Liver (tissue), 9 donors: ENCODE data around the gene RCOR3. TPM values are rescaled to one million over a fixed set of nuclear protein-coding genes. Genes with fewer than 3 reads are reported as not detected.
"Not testable (repeated sequence)": the region's sequence is repeated elsewhere in the genome, so short reads cannot be mapped to it uniquely, and the experiment has no call there.

ENCODE experiments used
- DNase-seq: peaks from one replicate; pipeline ENCODE4 v3.0.0-alpha.2; 2017; ENCODE audit warnings: low spot score
- H3K27ac ChIP-seq, 2 donors: one replicate each; pipeline ENCODE4 v1.7.0; 2013; ENCODE audit warnings: inconsistent platforms in 2 of 2, low read length in 2 of 2, control low read depth in 1 of 2, low read depth in 1 of 2, mild to moderate bottlenecking in 1 of 2
- H3K27me3 ChIP-seq, 4 donors: one replicate each; pipeline versions ENCODE4 v1.6.1 to v1.7.0; 2013; ENCODE audit warnings: low read length in 3 of 4, inconsistent platforms in 1 of 4, mild to moderate bottlenecking in 1 of 4, moderate library complexity in 1 of 4; ENCODE audit not compliant: control insufficient read depth in 4 of 4, insufficient read depth in 4 of 4
- H3K36me3 ChIP-seq, 4 donors: one replicate each; pipeline versions ENCODE4 v1.6.1 to v1.7.0; 2013; ENCODE audit warnings: low read length in 3 of 4, mild to moderate bottlenecking in 3 of 4, low read depth in 1 of 4, moderate library complexity in 1 of 4; ENCODE audit not compliant: control insufficient read depth in 4 of 4, insufficient read depth in 3 of 4
- H3K4me1 ChIP-seq, 4 donors: one replicate each; pipeline versions ENCODE4 v1.6.1 to v1.7.0; 2013; ENCODE audit warnings: low read length in 3 of 4, mild to moderate bottlenecking in 3 of 4, moderate library complexity in 1 of 4; ENCODE audit not compliant: control insufficient read depth in 4 of 4, insufficient read depth in 4 of 4
- H3K4me3 ChIP-seq, 3 donors: one replicate each; pipeline versions ENCODE4 v1.6.1 to v1.7.0; 2013; ENCODE audit warnings: low read length in 3 of 3, control low read depth in 1 of 3, low read depth in 1 of 3, mild to moderate bottlenecking in 1 of 3
- H3K9ac ChIP-seq, 2 donors: one replicate each; pipeline ENCODE4 v1.7.0; 2013; ENCODE audit warnings: low read length in 2 of 2, mild to moderate bottlenecking in 2 of 2, moderate library complexity in 2 of 2, control low read depth in 1 of 2, low read depth in 1 of 2
- H3K9me3 ChIP-seq, 4 donors: one replicate each; pipeline versions ENCODE4 v1.6.1 to v1.7.0; 2013; ENCODE audit warnings: low read length in 3 of 4; ENCODE audit not compliant: control insufficient read depth in 4 of 4
- ATF3 ChIP-seq: IDR thresholded peaks from 2 replicates; pipeline ENCODE4 v1.6.1; 2016; ENCODE audit warnings: antibody characterized with exemption
- CTCF ChIP-seq: fragments of 150-350 bp; IDR thresholded peaks from 2 replicates; pipeline ENCODE4 v1.5.1; 2017; ENCODE audit warnings: improper control_type of control experiment, low read depth, low read length; ENCODE audit not compliant: missing input control
- EGR1 ChIP-seq, 2 donors: IDR thresholded peaks; 2 replicates each; pipeline ENCODE4 v1.6.1; 2016 to 2018; ENCODE audit warnings: antibody characterized with exemption in 2 of 2, low read depth in 2 of 2
- FOXA1 ChIP-seq: IDR thresholded peaks from 2 replicates; pipeline ENCODE4 v1.6.1; 2016; ENCODE audit warnings: antibody characterized with exemption
- FOXA2 ChIP-seq: IDR thresholded peaks from 2 replicates; pipeline ENCODE4 v1.6.1; 2016; ENCODE audit warnings: antibody characterized with exemption
- GABPA ChIP-seq, 2 donors: IDR thresholded peaks in 1 of 2; conservative IDR thresholded peaks in 1 of 2; 2 replicates each; pipeline ENCODE4 v1.6.1; 2016; ENCODE audit warnings: antibody characterized with exemption in 2 of 2, mild to moderate bottlenecking in 1 of 2, moderate library complexity in 1 of 2
- HNF4G ChIP-seq: IDR thresholded peaks from 2 replicates; pipeline ENCODE4 v1.6.1; 2016; ENCODE audit warnings: antibody characterized with exemption
- MAX ChIP-seq: IDR thresholded peaks from 2 replicates; pipeline ENCODE4 v1.6.1; 2016; ENCODE audit warnings: antibody characterized with exemption
- RAD21 ChIP-seq, 2 donors: IDR thresholded peaks; 2 replicates each; pipeline ENCODE4 v1.6.1; 2016; ENCODE audit warnings: antibody characterized with exemption in 2 of 2, mild to moderate bottlenecking in 2 of 2
- REST ChIP-seq: IDR thresholded peaks from 2 replicates; pipeline ENCODE4 v1.6.1; 2016; ENCODE audit warnings: antibody characterized with exemption, mild to moderate bottlenecking
- SP1 ChIP-seq: IDR thresholded peaks from 2 replicates; pipeline ENCODE4 v1.6.1; 2018; ENCODE audit warnings: antibody characterized with exemption, mild to moderate bottlenecking
- ZBTB33 ChIP-seq: IDR thresholded peaks from 2 replicates; pipeline ENCODE4 v1.6.1; 2016; ENCODE audit warnings: antibody characterized with exemption
- WGBS: extraction: QIAGEN DNeasy Blood & Tissue Kit; methylation state at CpG from one replicate; pipeline ENCODE4 v1.1.7; 2013; 5-methylcytosine and 5-hydroxymethylcytosine counted together
- polyA plus RNA-seq, 2 donors: library from polyadenylated mRNA; stranded (reverse) in 1 of 2; unstranded in 1 of 2; fragments of 200-250 nt in 1 of 2; fragments of >200 nt in 1 of 2; fragmentation: Nextera tagmentation in 1 of 2; extraction: Ambion mirVana in 1 of 2; gene quantifications; one replicate each; pipeline versions ENCODE4 v1.2.1 to v1.2.3, GENCODE V29; 2013 to 2015
- total RNA-seq, 2 donors: library from RNA; depleted of rRNA; stranded (reverse); fragments of >200 nt; gene quantifications; one replicate each; pipeline ENCODE4 v1.2.3, GENCODE V29; 2014
- donor health status: healthy.
- donor health status: healthy.
- donor health status: healthy.
- donor health status: healthy.
- donor health status: healthy.

Gene RCOR3
- total and polyA plus RNA-seq, 4 donors = 7.8 to 20.2 (median 13.4) TPM

- no peak for TF ChIP-seq MAX
- no peak for TF ChIP-seq FOXA2
These were observed 1.3 kb downstream of the RCOR3 start (continued) for GRCh38 chr1:211260141-211261107.

- Histone ChIP-seq H3K9ac (no peak overlapping the region), H3K27ac (peak overlapping the region in 1 of 2 donors; percentile 28), H3K27me3 (no peaks in the 10 kb centered on the region), H3K4me1 (peaks cover 2 to 24% (median 15%) of the 10 kb centered on the region in 4 donors), H3K4me3 (peak overlapping the region in 2 of 3 donors; percentile 75 to 96), H3K9me3 (no peaks in the 10 kb centered on the region), H3K36me3 (peaks cover 0 to under 1% (median 0%) of the 10 kb centered on the region in 4 donors)
- TF ChIP-seq HNF4G (no peak), SP1 (no peak), ATF3 (no peak), ZBTB33 (no peak), FOXA1 (no peak), EGR1 (IDR thresholded peaks at IDR 0.05; ENCODE audit: low read depth in 2 of 2) (no peak), GABPA (IDR thresholded peaks at IDR 0.05 in 1 of 2, conservative IDR thresholded peaks at IDR 0.05 in 1 of 2) (no peak), CTCF (no peak), REST (no peak), RAD21 (IDR thresholded peaks at IDR 0.05) (no peak)
- 37% methylated on average over 2 of the region's 2 CpGs for WGBS
- no peak for DNase-seq
These were observed 2.1 kb downstream of the RCOR3 start for GRCh38 chr1:211261229-211261628.

- H3K27ac ChIP-seq, H3K27me3 ChIP-seq, DNase-seq, H3K9me3 ChIP-seq, H3K9ac ChIP-seq, H3K36me3 ChIP-seq, H3K4me3 ChIP-seq: not testable (repeated sequence)
- 96% methylated on average over 1 of the region's 5 CpGs for WGBS
- peaks cover 2 to 13% (median 8%) of the 10 kb centered on the region in 4 donors for H3K4me1 ChIP-seq
These were observed 3.9 kb downstream of the RCOR3 start for GRCh38 chr1:211263022-211263421.
